ENCODE measurements around the gene CBLB.

Gene CBLB

GRCh38 chr3:105865867-105866350 lies 2.9 kb downstream of the CBLB start:
- no peak for TF ChIP-seq CTCF (IDR thresholded peaks at IDR 0.05; ENCODE audit: low read depth, low read length)
- no peak overlapping the region for H3K4me3 ChIP-seq (ENCODE audit: low read depth, low read length)

GRCh38 chr3:105865016-105865623 lies 3.7 kb downstream of the CBLB start:
- TF ChIP-seq CTCF (IDR thresholded peaks at IDR 0.05; ENCODE audit: low read depth, low read length), result no peak
- no peak overlapping the region for H3K4me3 ChIP-seq (ENCODE audit: low read depth, low read length)

- no peak overlapping the region for H3K4me3 ChIP-seq (ENCODE audit: low read depth, low read length)
- no peak for TF ChIP-seq CTCF (IDR thresholded peaks at IDR 0.05; ENCODE audit: low read depth, low read length)
These were observed 4.6 kb downstream of the CBLB start for GRCh38 chr3:105864212-105864611.

- no peak for TF ChIP-seq CTCF (IDR thresholded peaks at IDR 0.05; ENCODE audit: low read depth, low read length)
- H3K4me3 ChIP-seq (ENCODE audit: low read depth, low read length), result no peak overlapping the region
These were observed 5.2 kb downstream of the CBLB start for GRCh38 chr3:105863608-105864007.

GRCh38 chr3:105862217-105862616 lies 6.6 kb downstream of the CBLB start:
- no peak overlapping the region for H3K4me3 ChIP-seq (ENCODE audit: low read depth, low read length)

GRCh38 chr3:105860641-105861040 lies 8.2 kb downstream of the CBLB start:
- no peak for TF ChIP-seq CTCF (IDR thresholded peaks at IDR 0.05; ENCODE audit: low read depth, low read length)

More at GRCh38 chr3:105862217-105862616, 6.6 kb downstream of the CBLB start:
- TF ChIP-seq CTCF (IDR thresholded peaks at IDR 0.05; ENCODE audit: low read depth, low read length), result no peak

GRCh38 chr3:105858017-105858416 lies 10.8 kb downstream of the CBLB start:
- no peak for TF ChIP-seq CTCF (IDR thresholded peaks at IDR 0.05; ENCODE audit: low read depth, low read length)
- H3K4me3 ChIP-seq (ENCODE audit: low read depth, low read length), result no peak overlapping the region

More at GRCh38 chr3:105860641-105861040, 8.2 kb downstream of the CBLB start:
- H3K4me3 ChIP-seq (ENCODE audit: low read depth, low read length), result no peak overlapping the region

Measured in WI38 (cell line).